H9 (cell line): ENCODE measurements around the gene SREK1IP1. TPM values are rescaled to one million over a fixed set of nuclear protein-coding genes. Genes with fewer than 3 reads are reported as not detected.

ENCODE experiments used
- DNase-seq: peaks from one replicate; pipeline ENCODE4 v3.0.0-alpha.2; 2017
- H2AFZ ChIP-seq: one replicate; pipeline ENCODE4 v1.6.1; 2013; ENCODE audit warnings: mild to moderate bottlenecking, low read length, control low read depth, moderate library complexity
- H2AK5ac ChIP-seq: 2 replicates; pipeline ENCODE4 v1.6.1; 2013; ENCODE audit warnings: low read length, control low read depth, mixed read lengths; ENCODE audit not compliant: insufficient read length
- H2BK120ac ChIP-seq: one replicate; pipeline ENCODE4 v1.6.1; 2013; ENCODE audit warnings: low read depth, mild to moderate bottlenecking, low read length, control low read depth, inconsistent platforms; ENCODE audit not compliant: poor library complexity, severe bottlenecking
- H2BK12ac ChIP-seq: 2 replicates; pipeline ENCODE4 v1.6.1; 2013; ENCODE audit warnings: low read length, control low read depth, mixed read lengths, low read depth; ENCODE audit not compliant: insufficient read length
- H2BK15ac ChIP-seq: 2 replicates; pipeline ENCODE4 v1.6.1; 2013; ENCODE audit warnings: low read depth, low read length, control low read depth
- H2BK20ac ChIP-seq: one replicate; pipeline ENCODE4 v1.6.1; 2013; ENCODE audit warnings: low read depth, mild to moderate bottlenecking, low read length, control low read depth, inconsistent platforms; ENCODE audit not compliant: poor library complexity, severe bottlenecking
- H2BK5ac ChIP-seq: 2 replicates; pipeline ENCODE4 v1.6.1; 2013; ENCODE audit warnings: low read length, control low read depth, mixed read lengths; ENCODE audit not compliant: insufficient read length
- H3K14ac ChIP-seq: 2 replicates; pipeline ENCODE4 v1.6.1; 2013; ENCODE audit warnings: low read length, control low read depth; ENCODE audit not compliant: insufficient read depth
- H3K18ac ChIP-seq: 2 replicates; pipeline ENCODE4 v1.6.1; 2013; ENCODE audit warnings: low read depth, mild to moderate bottlenecking, mixed read lengths, low read length, control low read depth; ENCODE audit not compliant: insufficient read length
- H3K23ac ChIP-seq: 2 replicates; pipeline ENCODE4 v1.6.1; 2013; ENCODE audit warnings: low read length, control low read depth, mixed read lengths, low read depth; ENCODE audit not compliant: insufficient read length
- H3K23me2 ChIP-seq: 2 replicates; pipeline ENCODE4 v1.6.1; 2013; ENCODE audit warnings: low read depth, mild to moderate bottlenecking, mixed read lengths, low read length, control low read depth; ENCODE audit not compliant: insufficient read length, poor library complexity, severe bottlenecking
- H3K27ac ChIP-seq: 2 replicates; pipeline ENCODE4 v1.5.1; 2013; ENCODE audit warnings: low read length, control low read depth, mixed read lengths, low read depth; ENCODE audit not compliant: insufficient read length
- H3K27me3 ChIP-seq: 2 replicates; pipeline ENCODE4 v1.6.1; 2013; ENCODE audit warnings: low read length, control low read depth, inconsistent platforms; ENCODE audit not compliant: insufficient read depth
- H3K4ac ChIP-seq: 2 replicates; pipeline ENCODE4 v1.6.1; 2013; ENCODE audit warnings: low read depth, mild to moderate bottlenecking, control low read depth, inconsistent platforms, low read length, moderate library complexity
- H3K4me1 ChIP-seq: 2 replicates; pipeline ENCODE4 v1.6.1; 2013; ENCODE audit warnings: low read length, control low read depth, inconsistent platforms; ENCODE audit not compliant: insufficient read depth
- H3K4me2 ChIP-seq: 2 replicates; pipeline ENCODE4 v1.6.1; 2013; ENCODE audit warnings: low read length, control low read depth, mixed read lengths; ENCODE audit not compliant: insufficient read length, insufficient read depth
- H3K56ac ChIP-seq: 2 replicates; pipeline ENCODE4 v1.6.1; 2013; ENCODE audit warnings: low read depth, mild to moderate bottlenecking, mixed read lengths, low read length, control low read depth; ENCODE audit not compliant: insufficient read length
- H3K79me1 ChIP-seq: 2 replicates; pipeline ENCODE4 v1.6.1; 2013; ENCODE audit warnings: low read depth, mild to moderate bottlenecking, moderate library complexity, low read length, control low read depth, inconsistent platforms; ENCODE audit not compliant: insufficient read depth, poor library complexity, severe bottlenecking
- H3K79me2 ChIP-seq: 2 replicates; pipeline ENCODE4 v1.6.1; 2013; ENCODE audit warnings: low read length, control low read depth, inconsistent platforms; ENCODE audit not compliant: insufficient read depth
- H3K9ac ChIP-seq: 2 replicates; pipeline ENCODE4 v1.6.1; 2013; ENCODE audit warnings: low read length, control low read depth, mixed read lengths; ENCODE audit not compliant: insufficient read length; ENCODE audit errors: extremely low read depth
- H3K9me3 ChIP-seq: one replicate; pipeline ENCODE4 v1.6.1; 2013; ENCODE audit warnings: low read depth, low read length, inconsistent platforms; ENCODE audit not compliant: control insufficient read depth
- H3T11ph ChIP-seq: one replicate; pipeline ENCODE4 v1.6.1; 2013; ENCODE audit warnings: mild to moderate bottlenecking, low read length, control low read depth, inconsistent platforms
- H4K20me1 ChIP-seq: one replicate; pipeline ENCODE4 v1.6.1; 2013; ENCODE audit not compliant: control insufficient read depth, insufficient read length, insufficient read depth
- H4K5ac ChIP-seq: 2 replicates; pipeline ENCODE4 v1.6.1; 2013; ENCODE audit warnings: low read depth, mild to moderate bottlenecking, mixed read lengths, low read length, control low read depth; ENCODE audit not compliant: insufficient read length
- H4K8ac ChIP-seq: replicated peaks from 2 replicates; pipeline ENCODE4 v1.6.1; 2013; ENCODE audit warnings: low read length, control low read depth, mixed read lengths, low read depth; ENCODE audit not compliant: insufficient read length
- H4K91ac ChIP-seq: 2 replicates; pipeline ENCODE4 v1.6.1; 2013; ENCODE audit warnings: low read depth, mild to moderate bottlenecking, moderate library complexity, mixed read lengths, low read length, control low read depth; ENCODE audit not compliant: insufficient read length
- H3K27ac Mint-ChIP-seq, 3 experiments: 2 replicates in 2 of 3; 3 replicates in 1 of 3; pipeline ENCODE4 v1.8.0; 2020 to 2021; ENCODE audit warnings: mixed read lengths in 3 of 3, mild to moderate bottlenecking in 1 of 3, moderate library complexity in 1 of 3
- H3K27me3 Mint-ChIP-seq: 2 replicates; pipeline ENCODE4 v1.8.0; 2021; ENCODE audit warnings: low read depth, mild to moderate bottlenecking, moderate library complexity, mixed read lengths
- H3K36me3 Mint-ChIP-seq, 3 experiments: 2 replicates in 2 of 3; 3 replicates in 1 of 3; pipeline ENCODE4 v1.8.0; 2020 to 2021; ENCODE audit warnings: low read depth in 3 of 3, mixed read lengths in 3 of 3; ENCODE audit not compliant: insufficient read depth in 1 of 3
- H3K4me1 Mint-ChIP-seq, 2 experiments: 2 replicates each; pipeline ENCODE4 v1.8.0; 2020; ENCODE audit warnings: mixed read lengths in 2 of 2
- H3K4me3 Mint-ChIP-seq, 2 experiments: 2 replicates in 1 of 2; 3 replicates in 1 of 2; pipeline ENCODE4 v1.8.0; 2020 to 2021; ENCODE audit warnings: mild to moderate bottlenecking in 2 of 2, mixed read lengths in 2 of 2, moderate library complexity in 1 of 2
- H3K9me3 Mint-ChIP-seq, 2 experiments: 2 replicates in 1 of 2; 3 replicates in 1 of 2; pipeline ENCODE4 v1.8.0; 2020; ENCODE audit warnings: mild to moderate bottlenecking in 2 of 2, mixed read lengths in 2 of 2, moderate library complexity in 1 of 2
- WGBS: extraction: QIAGEN DNeasy Blood & Tissue Kit; methylation state at CpG from one replicate; pipeline ENCODE4 v1.1.7; 2013; ENCODE audit warnings: missing lambda C conversion rate, low lambda C conversion rate, mixed read lengths; ENCODE audit not compliant: insufficient read length; ENCODE audit errors: extremely low coverage; 5-methylcytosine and 5-hydroxymethylcytosine counted together
- total RNA-seq: library from RNA; stranded (reverse); gene quantifications from 2 replicates; pipeline ENCODE4 v1.2.1, GENCODE V29; 2021
- TF ChIP-seq, protein P1 (sequence below): fragments of 200-600 bp; sonication (generic); conservative IDR thresholded peaks from 3 replicates; pipeline ENCODE4 v1.8.0; 2021; ENCODE audit warnings: antibody characterized with exemption, mild to moderate bottlenecking

The SREK1IP1 gene
- total RNA-seq, 1 experiment from 2014 or later, result 28.6 TPM

DNA sequence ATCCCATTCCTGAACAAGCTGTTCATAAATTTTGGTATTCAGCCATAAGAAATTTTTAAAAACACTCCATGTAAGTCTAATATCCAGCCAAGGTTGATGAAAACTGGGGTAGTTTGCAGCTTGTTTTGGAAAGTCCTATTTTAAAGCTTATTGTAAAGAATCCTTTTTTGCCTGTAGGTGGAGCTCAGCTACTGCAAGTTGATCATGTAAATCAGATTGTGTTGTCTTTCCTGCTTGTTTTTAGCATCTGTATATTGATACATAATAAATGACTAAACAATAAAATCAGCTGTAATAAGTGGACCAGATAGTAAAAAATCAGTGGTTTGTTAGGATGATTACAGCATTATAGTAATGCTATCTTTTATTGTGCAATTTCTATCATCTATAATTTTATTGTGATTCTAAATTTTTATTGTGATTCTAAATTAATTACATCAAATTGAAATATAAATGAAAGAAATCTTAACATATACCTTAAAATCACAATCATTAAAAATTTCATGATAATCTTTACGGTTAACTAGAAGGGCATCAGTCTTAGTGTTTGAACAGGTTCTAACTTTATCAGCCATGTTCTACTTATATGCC is 42.7 kb upstream of the SREK1IP1 start:
- DNase-seq, result no peak

More for the DNA sequence above, 42.7 kb upstream of the SREK1IP1 start:
- Mint-ChIP-seq H3K27ac (no peak overlapping the region), H3K4me1 (no peaks in the 10 kb centered on the region), H3K9me3 (no peaks in the 10 kb centered on the region), H3K4me3 (no peak overlapping the region), H3K27me3 (no peaks in the 10 kb centered on the region), H3K36me3 (0 out of 7 replicates have a peak, but pooled peaks cover 0 to 2% (median 0%) of the 10 kb centered on the region in 3 experiments)
- Histone ChIP-seq H3K27ac (no peak overlapping the region), H3K23me2 (no peaks in the 10 kb centered on the region), H3K4ac (no peak overlapping the region), H2BK120ac (no peak overlapping the region), H4K5ac (no peak overlapping the region), H2BK5ac (no peak overlapping the region), H2BK20ac (no peak overlapping the region), H3T11ph (no peak overlapping the region), H2BK12ac (no peak overlapping the region), H3K23ac (no peak overlapping the region), H2AFZ (no peak overlapping the region), H3K56ac (no peak overlapping the region), H3K27me3 (no peaks in the 10 kb centered on the region), H3K9me3 (no peaks in the 10 kb centered on the region), H3K4me1 (no peaks in the 10 kb centered on the region), H3K9ac (no peak overlapping the region), H3K79me2 (no peaks in the 10 kb centered on the region), H3K14ac (no peak overlapping the region), H3K79me1 (no peaks in the 10 kb centered on the region), H4K91ac (no peak overlapping the region), H4K20me1 (no peaks in the 10 kb centered on the region), H2BK15ac (no peak overlapping the region), H3K18ac (no peak overlapping the region), H3K4me2 (no peak overlapping the region), H2AK5ac (no peak overlapping the region), H4K8ac (no peak overlapping the region)
- WGBS, result no CpG with 5 or more reads among the region's 1 CpG
- TF ChIP-seq, protein P1, sequence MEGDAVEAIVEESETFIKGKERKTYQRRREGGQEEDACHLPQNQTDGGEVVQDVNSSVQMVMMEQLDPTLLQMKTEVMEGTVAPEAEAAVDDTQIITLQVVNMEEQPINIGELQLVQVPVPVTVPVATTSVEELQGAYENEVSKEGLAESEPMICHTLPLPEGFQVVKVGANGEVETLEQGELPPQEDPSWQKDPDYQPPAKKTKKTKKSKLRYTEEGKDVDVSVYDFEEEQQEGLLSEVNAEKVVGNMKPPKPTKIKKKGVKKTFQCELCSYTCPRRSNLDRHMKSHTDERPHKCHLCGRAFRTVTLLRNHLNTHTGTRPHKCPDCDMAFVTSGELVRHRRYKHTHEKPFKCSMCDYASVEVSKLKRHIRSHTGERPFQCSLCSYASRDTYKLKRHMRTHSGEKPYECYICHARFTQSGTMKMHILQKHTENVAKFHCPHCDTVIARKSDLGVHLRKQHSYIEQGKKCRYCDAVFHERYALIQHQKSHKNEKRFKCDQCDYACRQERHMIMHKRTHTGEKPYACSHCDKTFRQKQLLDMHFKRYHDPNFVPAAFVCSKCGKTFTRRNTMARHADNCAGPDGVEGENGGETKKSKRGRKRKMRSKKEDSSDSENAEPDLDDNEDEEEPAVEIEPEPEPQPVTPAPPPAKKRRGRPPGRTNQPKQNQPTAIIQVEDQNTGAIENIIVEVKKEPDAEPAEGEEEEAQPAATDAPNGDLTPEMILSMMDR, result peak; percentile 83
